Measurements from ENCODE around the gene PSME3IP1.

GRCh38 chr16:57144027-57144426 lies 41.8 kb downstream of the PSME3IP1 start:
- TF ChIP-seq POLR2A (IDR thresholded peaks at IDR 0.05) (no peak), CTCF (IDR thresholded peaks at IDR 0.05) (no peak)

All from breast epithelium (tissue), 3 donors.